NCI-H510A treated with DMSO at 0.1 percent for 48 hours (cell line): ENCODE results near the gene IGSF8.

Experiments used
- DNase-seq: peaks from one replicate; lab custom pipeline; 2025; lab: John Stamatoyannopoulos, UW

IGSF8 gene

DNA sequence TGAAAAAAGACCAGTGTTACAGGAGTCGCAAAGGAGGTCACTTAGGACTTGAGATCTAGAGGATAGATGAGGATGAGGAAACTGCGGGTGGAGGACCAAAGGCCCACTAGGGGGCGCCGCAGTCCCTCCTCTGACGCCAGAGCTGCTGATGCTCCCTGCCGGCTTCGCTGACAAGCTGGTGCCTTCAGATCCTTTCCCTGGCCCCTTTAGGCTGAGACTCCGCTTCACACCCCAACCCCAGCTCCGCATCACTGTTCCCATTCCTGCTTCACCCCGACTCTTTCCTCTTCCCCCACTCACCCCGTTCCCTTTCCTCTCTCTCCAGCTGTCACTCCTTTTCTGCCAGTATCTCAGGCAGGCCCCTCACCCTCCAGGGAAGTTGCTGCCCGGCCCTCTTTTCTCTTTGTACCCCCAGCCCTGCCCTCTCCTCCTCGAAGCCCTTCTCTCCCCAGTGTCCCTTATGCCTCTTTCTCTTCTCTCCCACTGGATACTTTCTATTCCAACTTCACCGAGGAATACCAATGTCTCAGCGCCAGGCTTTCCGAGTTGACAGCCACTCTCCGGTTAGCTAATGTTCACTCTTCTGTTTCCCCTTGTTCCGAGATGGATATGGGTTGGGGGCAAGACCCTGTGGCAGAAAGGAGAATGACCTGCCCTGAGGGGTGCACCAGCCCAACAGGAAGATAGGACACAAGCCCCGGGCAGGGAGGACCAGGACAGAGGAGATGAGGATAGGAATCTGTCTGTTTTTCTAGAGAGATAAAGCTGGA lies 12.5 kb downstream of the IGSF8 start:
- peak; percentile 51 for DNase-seq

DNA sequence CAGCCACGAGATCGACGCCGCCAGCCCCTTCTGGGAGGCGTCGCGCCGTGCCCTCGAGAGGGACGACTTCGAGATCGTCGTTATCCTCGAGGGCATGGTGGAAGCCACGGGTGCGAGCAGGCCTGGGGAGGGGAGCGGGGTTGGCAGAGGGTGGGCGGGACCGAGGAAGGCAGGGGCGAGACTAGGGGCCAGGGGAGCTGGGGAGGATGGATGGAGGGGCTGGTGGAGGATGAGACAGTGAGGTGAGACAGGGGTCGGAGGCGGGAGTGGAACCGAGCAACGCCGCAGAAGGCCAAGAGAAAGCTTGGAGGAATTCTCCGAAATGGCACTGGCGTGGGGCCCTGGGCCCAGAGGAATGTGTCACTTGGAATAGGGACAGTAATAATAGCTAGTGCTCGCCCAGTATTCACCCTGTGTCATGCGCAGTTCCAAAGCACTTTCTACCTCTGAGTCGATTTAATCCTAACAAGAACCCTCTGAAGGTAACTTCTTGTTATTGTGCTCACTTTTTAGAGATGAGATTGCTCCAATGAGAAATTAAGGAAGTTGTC lies 13.6 kb downstream of the IGSF8 start:
- no peak for DNase-seq

DNA sequence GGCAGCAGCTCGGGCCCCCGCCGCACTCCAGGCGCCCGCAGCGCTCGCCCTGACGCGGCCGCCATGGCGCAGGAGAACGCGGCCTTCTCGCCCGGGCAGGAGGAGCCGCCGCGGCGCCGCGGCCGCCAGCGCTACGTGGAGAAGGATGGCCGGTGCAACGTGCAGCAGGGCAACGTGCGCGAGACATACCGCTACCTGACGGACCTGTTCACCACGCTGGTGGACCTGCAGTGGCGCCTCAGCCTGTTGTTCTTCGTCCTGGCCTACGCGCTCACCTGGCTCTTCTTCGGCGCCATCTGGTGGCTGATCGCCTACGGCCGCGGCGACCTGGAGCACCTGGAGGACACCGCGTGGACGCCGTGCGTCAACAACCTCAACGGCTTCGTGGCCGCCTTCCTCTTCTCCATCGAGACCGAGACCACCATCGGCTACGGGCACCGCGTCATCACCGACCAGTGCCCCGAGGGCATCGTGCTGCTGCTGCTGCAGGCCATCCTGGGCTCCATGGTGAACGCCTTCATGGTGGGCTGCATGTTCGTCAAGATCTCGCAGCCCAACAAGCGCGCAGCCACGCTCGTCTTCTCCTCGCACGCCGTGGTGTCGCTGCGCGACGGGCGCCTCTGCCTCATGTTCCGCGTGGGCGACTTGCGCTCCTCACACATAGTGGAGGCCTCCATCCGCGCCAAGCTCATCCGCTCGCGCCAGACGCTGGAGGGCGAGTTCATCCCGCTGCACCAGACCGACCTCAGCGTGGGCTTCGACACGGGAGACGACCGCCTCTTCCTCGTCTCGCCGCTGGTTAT lies 14.2 kb downstream of the IGSF8 start:
- DNase-seq = peak; percentile 50

DNA sequence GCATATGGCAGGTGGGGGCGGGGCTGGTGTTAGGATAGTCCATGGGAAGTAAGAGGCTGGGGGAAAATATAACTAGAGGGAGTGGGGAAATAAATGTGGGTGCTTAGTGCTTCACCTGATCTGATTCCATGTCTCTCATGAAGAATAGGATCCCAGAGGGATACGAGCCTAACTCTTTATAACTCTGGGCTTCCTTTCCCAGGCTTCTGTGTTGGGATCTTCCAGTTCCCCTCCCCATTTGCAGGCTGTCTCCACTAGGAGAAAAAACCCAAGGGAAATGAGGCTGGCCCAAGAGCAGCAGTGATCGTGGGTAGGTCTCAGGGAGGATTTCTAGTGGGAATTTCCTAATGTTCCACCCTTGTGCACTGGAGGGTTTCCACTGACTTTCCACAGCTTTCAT lies 15.5 kb downstream of the IGSF8 start:
- DNase-seq = no peak

DNA sequence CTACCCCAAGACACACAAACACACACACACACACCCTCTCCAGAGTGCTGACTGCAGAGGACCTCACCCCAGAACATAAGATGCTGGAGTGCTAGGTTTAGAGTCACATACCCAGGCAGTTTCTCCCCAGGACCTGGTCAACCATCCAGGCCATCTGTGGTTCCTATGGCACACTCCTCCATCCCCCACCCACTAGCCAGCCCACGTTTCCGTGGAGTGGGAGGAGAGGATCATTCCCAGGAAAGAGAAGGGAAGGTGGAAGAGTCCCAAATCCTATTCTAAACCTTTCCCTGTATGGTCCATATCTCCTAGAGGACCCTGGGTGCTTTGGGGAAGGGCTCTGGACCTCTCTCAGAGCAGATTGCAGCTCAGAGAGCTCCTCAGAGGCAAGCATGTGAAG lies 15.9 kb downstream of the IGSF8 start:
- no peak for DNase-seq

DNA sequence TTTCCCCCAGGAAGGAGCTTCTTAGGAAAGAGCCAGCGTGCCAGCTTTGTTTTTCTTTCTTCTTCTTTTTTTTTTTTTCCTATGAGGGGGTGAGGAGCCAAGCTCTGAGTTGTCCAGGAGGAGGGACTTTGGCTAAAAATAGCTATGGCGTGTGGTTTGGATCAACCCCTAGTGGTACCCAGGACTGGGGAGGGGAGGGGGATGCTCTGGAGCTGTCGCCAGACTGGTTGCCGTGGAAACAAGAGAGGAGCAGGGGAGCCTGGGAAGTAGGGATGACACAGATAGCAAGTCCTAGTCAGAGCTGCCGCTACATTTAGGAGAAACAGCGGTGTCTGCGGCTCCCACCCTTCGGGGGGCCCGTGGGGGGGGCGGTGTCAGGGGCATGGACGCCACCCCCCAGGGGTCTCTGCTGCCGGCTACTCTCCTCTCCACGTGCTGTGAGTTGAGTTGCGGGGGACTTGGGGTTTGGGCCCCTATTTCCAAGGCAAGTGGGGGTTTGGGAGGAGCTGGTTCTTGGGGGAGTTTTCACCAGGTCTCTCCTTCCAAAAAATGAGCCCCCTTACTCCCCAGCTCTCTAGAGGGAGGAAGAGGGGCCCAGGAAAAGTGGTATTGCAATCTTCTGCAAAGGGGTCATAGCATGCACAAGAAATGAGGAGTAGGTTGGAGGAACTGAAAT lies 17.0 kb downstream of the IGSF8 start, which contains the start of gene KCNJ9:
TSS of gene KCNJ9 (plus strand) at position 278 of the 676 bp plus-strand sequence. CDS start 2,493 bp downstream, outside the sequence.
- no peak for DNase-seq

DNA sequence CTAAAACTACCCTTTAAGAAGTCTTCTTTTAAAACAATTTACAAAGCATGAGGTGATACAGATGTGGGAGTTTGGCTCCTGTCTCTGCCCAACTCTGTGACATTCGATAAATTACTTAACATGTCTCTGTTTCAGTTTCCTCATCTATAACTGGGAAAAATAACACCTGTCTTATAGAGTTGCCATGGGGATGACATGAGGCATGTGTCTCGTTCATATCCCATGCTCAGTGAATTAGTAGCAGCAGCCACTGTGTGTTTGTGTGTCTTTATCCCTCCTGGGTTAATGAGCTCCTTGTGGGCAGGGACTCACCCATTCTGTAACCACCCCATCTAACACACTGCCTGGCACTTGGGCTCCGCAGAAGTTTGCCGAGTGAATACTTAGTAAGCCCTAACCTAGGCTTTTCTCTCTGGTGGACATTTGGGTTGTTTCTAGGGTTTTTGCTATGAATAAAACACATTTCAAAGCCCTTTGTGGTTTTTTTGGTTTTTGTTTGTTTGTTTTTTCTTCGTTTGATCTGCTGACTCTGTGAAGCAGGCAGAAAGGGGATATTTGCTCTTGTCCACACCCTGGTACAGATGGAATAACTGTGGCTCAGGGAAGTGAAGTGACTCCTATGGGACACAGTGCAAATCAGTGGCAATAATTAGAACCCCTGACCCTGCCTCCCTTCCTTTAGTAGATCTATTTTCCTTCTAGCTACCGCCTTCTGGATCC lies 17.9 kb downstream of the IGSF8 start:
- no peak for DNase-seq

DNA sequence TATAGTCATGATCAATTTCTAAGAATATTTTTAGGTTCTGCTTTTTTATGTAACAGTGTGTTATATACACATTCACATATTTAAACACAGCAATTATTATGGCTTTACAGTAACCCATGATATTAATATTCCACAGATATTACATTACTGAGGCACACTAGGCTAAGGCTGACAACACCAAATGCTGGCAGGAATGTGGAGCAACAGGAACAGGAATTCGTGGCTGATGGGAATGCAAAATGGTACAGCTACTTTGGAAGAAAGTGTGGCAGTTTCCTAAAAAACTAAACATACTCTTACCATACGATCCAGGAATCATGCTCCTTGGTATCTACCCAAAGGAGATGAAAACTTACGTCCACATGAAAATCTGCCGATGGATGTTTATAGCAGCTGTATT lies 19.0 kb downstream of the IGSF8 start:
- DNase-seq = no peak

DNA sequence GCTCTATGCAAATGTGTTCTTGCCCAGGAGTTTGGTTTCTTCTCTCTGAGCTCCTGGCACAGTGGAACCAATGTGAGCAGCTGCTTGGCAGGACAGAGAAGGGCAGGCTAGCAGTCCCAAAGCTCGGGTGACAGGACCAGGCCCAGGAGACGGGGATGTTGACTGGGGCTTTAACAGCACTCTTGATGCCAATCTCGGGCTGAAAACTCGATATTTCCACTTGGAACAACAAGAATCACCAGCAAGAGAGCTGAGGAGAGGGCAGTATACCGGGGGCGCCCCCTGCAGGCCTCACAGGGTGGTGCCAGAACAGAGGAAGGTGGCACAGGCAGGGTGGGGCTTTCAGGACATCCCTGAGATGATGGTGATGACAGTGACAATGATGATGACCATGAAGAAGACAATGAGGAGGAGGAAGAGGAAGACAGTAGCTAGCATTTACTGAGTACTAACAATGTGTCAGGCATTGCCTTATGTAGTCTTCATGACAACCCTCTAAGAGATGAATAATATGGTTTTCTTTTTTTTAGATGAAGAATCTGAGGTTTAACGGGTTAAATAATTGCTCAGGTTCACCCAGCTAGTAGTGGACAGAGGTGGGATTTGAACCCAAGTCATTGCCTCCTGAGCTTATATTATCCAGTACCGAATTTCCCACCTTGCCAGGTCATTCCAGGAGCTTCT lies 19.8 kb downstream of the IGSF8 start:
- DNase-seq = no peak

DNA sequence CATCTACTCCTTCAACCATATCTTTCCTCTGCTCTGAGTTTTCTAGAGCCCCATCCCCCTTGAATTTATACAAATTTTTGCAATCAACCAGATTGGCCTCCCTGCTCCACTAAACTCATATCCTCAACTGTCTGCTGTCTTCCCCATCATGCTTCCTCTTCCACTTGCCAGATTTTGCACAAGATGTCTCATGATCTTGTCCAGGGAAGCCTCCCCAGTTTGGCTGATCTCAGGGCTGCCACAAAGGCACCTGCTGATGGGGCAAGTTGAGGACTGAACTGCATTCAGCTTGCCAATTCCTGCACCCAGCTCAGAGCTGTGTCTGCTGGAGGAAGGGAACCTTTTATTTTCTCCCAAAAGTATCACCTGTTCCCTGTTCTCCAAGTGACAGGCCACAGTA lies 20.9 kb downstream of the IGSF8 start:
- no peak for DNase-seq

DNA sequence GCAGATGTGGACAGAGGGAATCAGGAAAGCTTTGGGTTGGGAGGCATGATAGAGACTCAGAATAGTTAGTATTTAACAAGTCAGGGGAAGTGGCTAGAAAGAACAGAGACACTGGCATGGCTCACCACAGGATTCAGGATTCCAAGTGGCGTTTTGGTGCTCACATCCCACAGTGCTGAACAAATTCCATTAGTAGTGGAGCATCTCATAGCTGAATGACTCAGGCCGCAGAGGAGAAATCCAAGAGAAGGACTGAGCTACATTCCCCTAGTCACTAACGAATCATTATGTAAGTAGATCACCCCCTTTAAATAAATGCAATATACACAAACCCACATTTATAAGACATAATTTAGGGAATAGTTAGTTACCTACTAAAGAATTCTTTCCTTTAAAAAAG lies 22.1 kb downstream of the IGSF8 start:
- no peak for DNase-seq

DNA sequence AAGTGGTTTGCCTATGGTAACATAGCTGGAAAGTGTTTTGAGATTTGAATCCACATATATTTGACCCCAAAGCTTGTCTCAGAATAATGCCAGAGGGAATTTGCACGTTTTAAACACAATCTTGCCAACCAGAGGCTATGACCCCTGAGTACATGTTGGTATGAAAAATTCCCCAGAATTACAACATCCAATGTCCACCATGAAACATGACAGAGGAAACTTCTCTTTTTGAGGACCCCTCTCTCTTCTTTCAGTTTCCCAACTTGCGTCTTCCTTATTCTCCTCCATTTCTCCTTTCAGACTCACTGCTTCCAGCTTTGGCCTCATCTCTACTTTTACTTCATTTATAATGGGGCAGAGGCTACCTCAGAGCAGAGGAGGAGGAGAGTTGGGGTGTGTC lies 22.6 kb downstream of the IGSF8 start:
- DNase-seq = no peak

DNA sequence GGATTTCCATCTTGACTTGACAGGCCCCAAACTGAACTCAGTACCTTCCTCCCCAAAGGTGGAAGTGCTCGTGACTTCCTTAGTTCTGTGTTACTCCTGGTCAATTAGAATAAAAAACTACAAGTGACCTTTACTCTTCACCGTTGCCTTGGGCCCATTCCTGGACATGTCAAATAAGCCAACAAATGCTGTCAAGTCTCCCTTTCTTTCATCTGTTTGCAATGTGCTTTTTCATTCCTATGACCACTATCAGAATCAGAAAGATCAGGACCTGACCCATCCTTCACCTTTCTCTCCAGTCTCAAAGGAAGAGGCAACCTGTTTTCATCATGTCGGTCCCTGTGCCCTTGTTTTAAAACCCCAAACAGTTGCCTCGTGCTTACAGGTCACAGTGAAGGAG lies 23.6 kb downstream of the IGSF8 start:
- no peak for DNase-seq

DNA sequence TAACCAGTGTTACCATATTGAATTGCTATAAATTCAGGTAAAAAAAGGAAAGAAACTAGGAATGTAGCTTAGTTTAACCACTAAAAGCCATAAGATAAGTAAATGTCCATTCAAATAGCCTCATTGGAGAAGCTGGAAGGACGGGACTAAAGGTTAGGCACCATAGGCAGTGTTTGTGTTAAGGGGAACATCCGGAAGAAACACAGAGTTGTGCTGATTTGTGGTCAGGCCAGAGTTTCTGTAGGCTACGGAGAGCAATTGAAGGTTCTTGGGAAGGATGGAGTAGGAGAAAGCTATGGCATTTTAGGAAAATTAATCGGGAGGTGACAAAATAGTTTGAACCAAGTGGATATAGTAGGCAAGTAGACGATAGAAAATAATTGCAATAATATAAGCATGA lies 27.1 kb downstream of the IGSF8 start:
- no peak for DNase-seq

DNA sequence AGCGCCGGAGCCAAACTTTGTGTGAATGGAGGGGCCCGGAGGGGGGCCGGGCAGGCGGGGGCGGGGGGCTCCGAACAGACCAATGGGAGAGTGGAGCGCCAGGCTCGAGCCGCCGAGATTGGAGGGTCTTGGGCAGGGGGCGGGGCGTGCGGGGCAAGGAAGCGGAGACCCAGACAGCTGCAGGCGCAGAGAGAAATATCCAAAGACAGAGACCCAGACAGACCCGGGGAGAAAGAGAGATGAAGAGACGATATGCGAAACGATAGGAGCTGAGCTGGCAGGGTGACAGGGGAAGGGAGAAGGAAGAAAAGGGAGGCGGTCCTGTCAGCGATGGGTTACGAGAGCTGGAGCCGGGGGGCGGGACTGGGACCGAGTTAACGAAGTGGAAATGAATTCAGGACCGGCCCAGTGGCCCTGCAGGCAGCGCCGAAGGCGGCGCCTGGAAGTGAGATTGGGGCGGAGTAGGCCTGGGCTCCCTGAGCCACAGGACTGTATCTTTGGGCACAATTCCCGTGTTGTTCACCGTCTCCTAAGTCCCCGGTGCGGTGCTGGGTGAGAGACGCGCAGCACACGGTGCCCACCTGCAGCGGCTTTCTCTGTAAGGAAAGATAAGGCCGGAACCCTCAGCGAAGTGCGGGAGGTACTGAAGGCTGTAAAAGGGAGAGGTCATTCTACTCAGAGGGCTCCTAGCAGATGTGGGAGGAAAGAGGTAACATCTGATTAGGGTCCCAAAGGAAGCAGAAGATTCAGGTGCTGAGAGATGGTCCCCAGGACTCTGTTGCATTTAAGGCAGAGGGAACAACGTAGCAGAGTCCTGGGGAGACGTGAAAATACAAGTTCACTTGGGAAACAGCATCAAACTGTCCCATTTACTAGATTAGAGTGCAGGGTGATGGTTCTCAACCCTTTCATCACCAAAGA lies 27.9 kb downstream of the IGSF8 start:
- DNase-seq = peak; percentile 89

DNA sequence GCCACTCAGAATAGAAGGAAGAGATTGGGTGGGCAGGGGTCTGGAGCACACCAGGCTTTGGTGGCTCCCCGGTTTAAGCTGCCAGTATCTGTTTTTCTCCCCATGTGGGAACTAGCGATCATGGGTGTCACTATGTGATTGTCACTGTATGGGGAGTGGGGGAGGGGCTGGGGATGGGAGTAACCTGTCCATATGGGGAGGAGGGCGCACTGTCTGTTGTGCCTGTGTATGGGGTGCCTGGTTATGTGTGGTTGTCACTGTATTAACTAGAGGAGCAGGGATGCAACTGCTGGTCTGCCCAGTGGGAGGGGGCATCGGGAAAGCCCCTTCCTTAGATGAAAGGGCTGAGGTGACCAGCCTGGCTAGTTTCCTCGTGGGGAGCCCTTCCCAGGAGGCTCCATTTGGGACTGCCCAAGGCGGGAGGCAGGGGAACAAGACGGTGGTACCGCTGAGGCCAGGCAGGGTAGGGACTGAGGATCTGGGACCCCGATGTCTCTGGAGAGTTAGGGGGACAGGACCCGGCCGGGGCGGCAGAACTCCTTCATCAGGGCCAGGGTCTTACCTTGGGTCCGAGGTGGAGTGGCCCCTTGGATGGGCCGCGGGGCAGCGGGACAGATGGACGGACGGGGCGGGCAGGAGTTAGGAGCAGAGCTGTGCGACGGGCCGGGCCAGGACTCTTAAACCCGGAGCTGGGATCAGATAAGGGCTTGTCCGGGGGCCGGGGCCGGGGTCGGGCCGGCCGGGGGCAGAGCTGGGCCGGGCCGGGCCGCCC lies 28.8 kb downstream of the IGSF8 start, which contains the start of gene KCNJ10:
TSS of gene KCNJ10 (minus strand) at position 701 of the 772 bp plus-strand sequence. CDS start 27,628 bp downstream, outside the sequence.
- DNase-seq = no peak

DNA sequence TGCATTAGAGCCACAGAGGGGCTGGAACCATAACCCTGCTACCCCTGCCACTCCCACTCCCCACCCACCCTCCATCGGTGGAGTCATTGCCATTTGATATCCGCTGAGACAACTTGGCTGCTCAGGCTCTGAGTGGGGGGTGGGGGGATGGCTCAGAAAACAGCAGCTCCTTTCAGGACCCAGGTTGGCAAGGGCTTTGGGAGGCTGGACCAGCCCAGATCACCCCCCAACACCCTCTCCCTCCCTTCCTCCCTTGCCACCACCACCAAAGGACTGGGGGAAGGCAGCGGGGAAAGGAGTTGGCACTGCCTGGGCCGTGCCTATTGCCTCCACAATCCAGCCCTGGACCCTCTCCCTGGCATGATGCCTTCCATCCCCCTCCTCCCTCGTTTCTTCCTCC lies 30.2 kb downstream of the IGSF8 start:
- no peak for DNase-seq

DNA sequence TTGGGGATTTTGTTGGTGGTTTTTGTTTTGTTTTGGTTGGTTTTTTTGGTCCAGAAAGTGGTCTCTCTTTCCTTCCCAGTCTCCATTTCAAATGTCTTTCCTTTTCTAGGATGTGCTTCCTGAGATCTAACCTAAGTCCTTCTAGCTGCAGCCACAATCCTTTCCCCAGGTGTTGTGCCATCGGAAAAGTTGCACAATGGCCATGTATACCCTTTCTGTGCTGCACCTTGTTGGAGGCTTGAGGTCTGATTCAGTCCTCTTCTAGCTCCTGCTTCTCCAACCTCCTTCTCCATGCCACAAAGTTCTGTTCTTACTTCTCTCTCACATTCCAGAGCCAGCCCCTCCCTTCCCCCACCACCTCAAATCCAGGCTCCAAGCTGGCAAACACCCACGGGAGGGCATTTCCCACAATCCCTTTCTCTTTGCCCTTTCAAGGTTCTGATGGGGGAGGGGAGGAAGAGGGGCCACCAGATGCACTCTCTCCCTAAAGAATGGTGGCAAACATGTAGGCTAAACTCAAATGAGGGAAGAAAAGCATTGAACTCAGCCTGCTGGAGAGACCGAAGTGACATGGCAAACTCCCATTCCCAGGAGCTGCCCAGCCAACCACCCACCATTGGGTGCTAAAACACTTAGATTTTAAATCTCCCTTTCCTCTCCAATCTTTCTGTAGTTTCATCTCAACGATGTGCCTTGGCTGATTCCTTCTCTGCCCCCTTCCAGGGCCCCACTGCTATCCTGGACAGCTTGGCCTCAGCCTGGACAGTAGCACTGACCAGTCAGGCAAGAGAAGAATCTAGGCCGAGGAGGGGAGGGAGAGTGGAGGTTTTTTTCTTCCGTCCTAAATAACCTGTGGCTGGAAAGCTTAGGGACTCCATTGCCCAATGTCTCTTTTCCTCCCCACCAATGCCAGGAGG lies 31.3 kb downstream of the IGSF8 start:
- DNase-seq = no peak
